ES-I3 (cell line): ENCODE data around the gene MRPL40.
"Not testable (repeated sequence)": the region's sequence is repeated elsewhere in the genome, so short reads cannot be mapped to it uniquely, and the experiment has no call there.

ENCODE experiments used
- H3K36me3 ChIP-seq: 2 replicates; pipeline ENCODE4 v1.6.1; 2013; ENCODE audit warnings: mild to moderate bottlenecking, low read length, control low read depth, moderate library complexity; ENCODE audit not compliant: insufficient read depth
- H3K4me1 ChIP-seq: 2 replicates; pipeline ENCODE4 v1.6.1; 2013; ENCODE audit warnings: mild to moderate bottlenecking, control low read depth, low read length; ENCODE audit not compliant: insufficient read depth
- H3K9ac ChIP-seq: 2 replicates; pipeline ENCODE4 v1.6.1; 2013; ENCODE audit warnings: low read depth, mild to moderate bottlenecking, low read length, moderate library complexity
- H3K9me3 ChIP-seq: 2 replicates; pipeline ENCODE4 v1.6.1; 2013; ENCODE audit warnings: mild to moderate bottlenecking, low read length, moderate library complexity; ENCODE audit not compliant: control insufficient read depth, insufficient read depth

Gene MRPL40

GRCh38 chr22:19442166-19442565, 9.8 kb downstream of the MRPL40 start:
- H3K9ac ChIP-seq: no peak overlapping the region
- no peaks in the 10 kb centered on the region for H3K9me3 ChIP-seq
- H3K36me3 ChIP-seq: 0 out of 2 replicates have a peak, but pooled peaks cover 2% of the 10 kb centered on the region
- H3K4me1 ChIP-seq: no peaks in the 10 kb centered on the region

GRCh38 chr22:19443544-19444211, 11.3 kb downstream of the MRPL40 start:
- Histone ChIP-seq H3K36me3 (no peaks in the 10 kb centered on the region), H3K4me1 (no peaks in the 10 kb centered on the region), H3K9ac (no peak overlapping the region)

GRCh38 chr22:19445279-19445982, 13.1 kb downstream of the MRPL40 start:
- not testable (repeated sequence) for H3K9ac ChIP-seq, H3K4me1 ChIP-seq, H3K9me3 ChIP-seq, H3K36me3 ChIP-seq

More at GRCh38 chr22:19443544-19444211, 11.3 kb downstream of the MRPL40 start:
- H3K9me3 ChIP-seq: no peaks in the 10 kb centered on the region

GRCh38 chr22:19446603-19447329, 14.4 kb downstream of the MRPL40 start:
- peaks cover 6% of the 10 kb centered on the region; the same call in 1 of the 2 replicates for H3K36me3 ChIP-seq
- peak overlapping the region; percentile 99 for H3K9ac ChIP-seq
- no peaks in the 10 kb centered on the region for H3K4me1 ChIP-seq
- H3K9me3 ChIP-seq: no peaks in the 10 kb centered on the region

GRCh38 chr22:19447330-19448075, 15.2 kb downstream of the MRPL40 start, which contains the start of gene C22orf39:
C22orf39 (minus strand) TSS chr22:19447711; CDS start chr22:19447688, 23 bp downstream.
- no peaks in the 10 kb centered on the region for H3K4me1 ChIP-seq
- peaks cover 12% of the 10 kb centered on the region for H3K36me3 ChIP-seq
- H3K9me3 ChIP-seq: no peaks in the 10 kb centered on the region
- peak within 1 kb of the TSS; percentile 99 for H3K9ac ChIP-seq

GRCh38 chr22:19448076-19448607, 15.8 kb downstream of the MRPL40 start:
- no peaks in the 10 kb centered on the region for H3K9me3 ChIP-seq
- peak overlapping the region; percentile 99 for H3K9ac ChIP-seq
- H3K36me3 ChIP-seq: peaks cover 18% of the 10 kb centered on the region
- no peaks in the 10 kb centered on the region for H3K4me1 ChIP-seq

- H3K36me3 ChIP-seq: peaks cover 22% of the 10 kb centered on the region
- no peak overlapping the region; the same call in 1 of the 2 replicates for H3K9ac ChIP-seq
- H3K9me3 ChIP-seq: no peaks in the 10 kb centered on the region
- H3K4me1 ChIP-seq: no peaks in the 10 kb centered on the region
Measured at GRCh38 chr22:19448739-19449421, 16.5 kb downstream of the MRPL40 start.

- no peaks in the 10 kb centered on the region for H3K4me1 ChIP-seq
- no peak overlapping the region for H3K9ac ChIP-seq
- peaks cover 27% of the 10 kb centered on the region for H3K36me3 ChIP-seq
Measured at GRCh38 chr22:19449422-19449767, 17.1 kb downstream of the MRPL40 start.

GRCh38 chr22:19450363-19451175, 18.2 kb downstream of the MRPL40 start:
- H3K36me3 ChIP-seq: peaks cover 30% of the 10 kb centered on the region
- H3K4me1 ChIP-seq: no peaks in the 10 kb centered on the region
- H3K9me3 ChIP-seq: no peaks in the 10 kb centered on the region
- H3K9ac ChIP-seq: no peak overlapping the region

More at GRCh38 chr22:19449422-19449767, 17.1 kb downstream of the MRPL40 start:
- no peaks in the 10 kb centered on the region for H3K9me3 ChIP-seq

- Histone ChIP-seq H3K9ac (no peak overlapping the region), H3K4me1 (no peaks in the 10 kb centered on the region), H3K36me3 (peaks cover 30% of the 10 kb centered on the region), H3K9me3 (no peaks in the 10 kb centered on the region)
Measured at GRCh38 chr22:19451570-19451969, 19.2 kb downstream of the MRPL40 start.

GRCh38 chr22:19453718-19454117, 21.4 kb downstream of the MRPL40 start:
- H3K9me3 ChIP-seq: no peaks in the 10 kb centered on the region
- H3K9ac ChIP-seq: no peak overlapping the region
- H3K36me3 ChIP-seq: peaks cover 35% of the 10 kb centered on the region
- H3K4me1 ChIP-seq: no peaks in the 10 kb centered on the region

GRCh38 chr22:19454156-19454555, 21.8 kb downstream of the MRPL40 start:
- Histone ChIP-seq H3K4me1 (no peaks in the 10 kb centered on the region), H3K9me3 (no peaks in the 10 kb centered on the region), H3K9ac (no peak overlapping the region), H3K36me3 (peaks cover 35% of the 10 kb centered on the region)

- H3K9ac ChIP-seq: no peak overlapping the region
- no peaks in the 10 kb centered on the region for H3K9me3 ChIP-seq
- H3K36me3 ChIP-seq: peaks cover 35% of the 10 kb centered on the region
Measured at GRCh38 chr22:19455033-19455432, 22.7 kb downstream of the MRPL40 start.

More at GRCh38 chr22:19455033-19455432, 22.7 kb downstream of the MRPL40 start:
- H3K4me1 ChIP-seq: no peaks in the 10 kb centered on the region
